Fibroblast of upper back skin (primary cell): ENCODE data around the gene SLC66A2.

ENCODE experiments used
- DNase-seq: peaks from one replicate; pipeline ENCODE4 v3.0.0-alpha.2; 2013

SLC66A2 gene

DNA sequence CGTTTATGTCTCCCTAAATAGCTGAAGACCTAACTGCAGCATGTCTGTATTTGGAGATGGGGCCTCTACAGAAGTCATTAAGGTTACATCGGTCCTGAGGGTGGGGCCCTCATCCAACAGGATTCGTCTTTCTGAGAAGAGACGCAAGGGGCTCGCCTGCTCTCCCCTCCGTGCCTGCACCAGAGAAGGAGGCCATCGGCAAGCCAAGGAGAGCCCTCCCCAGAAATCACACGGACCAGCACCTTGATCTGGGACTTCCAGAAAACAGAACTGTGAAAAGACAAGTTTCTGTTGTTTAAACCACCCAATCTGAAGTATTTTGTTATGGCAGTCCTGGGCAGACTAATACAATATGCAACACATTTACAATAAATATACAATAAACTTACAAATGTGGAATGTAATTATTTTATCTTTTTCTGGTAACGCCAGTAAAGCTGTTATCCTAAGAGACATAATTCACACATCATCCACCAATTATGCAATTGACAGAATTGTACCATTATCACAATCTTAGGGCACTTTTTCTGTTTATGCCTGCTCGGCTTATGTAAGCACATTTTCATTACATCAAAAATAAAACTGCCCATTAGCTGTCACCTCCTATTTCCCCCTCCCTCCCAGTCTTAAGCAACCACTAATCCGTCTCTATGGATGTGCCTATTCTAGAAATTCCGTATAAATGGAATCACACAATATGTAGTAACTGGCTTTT is 19.1 kb upstream of the SLC66A2 start:
- no peak for DNase-seq

DNA sequence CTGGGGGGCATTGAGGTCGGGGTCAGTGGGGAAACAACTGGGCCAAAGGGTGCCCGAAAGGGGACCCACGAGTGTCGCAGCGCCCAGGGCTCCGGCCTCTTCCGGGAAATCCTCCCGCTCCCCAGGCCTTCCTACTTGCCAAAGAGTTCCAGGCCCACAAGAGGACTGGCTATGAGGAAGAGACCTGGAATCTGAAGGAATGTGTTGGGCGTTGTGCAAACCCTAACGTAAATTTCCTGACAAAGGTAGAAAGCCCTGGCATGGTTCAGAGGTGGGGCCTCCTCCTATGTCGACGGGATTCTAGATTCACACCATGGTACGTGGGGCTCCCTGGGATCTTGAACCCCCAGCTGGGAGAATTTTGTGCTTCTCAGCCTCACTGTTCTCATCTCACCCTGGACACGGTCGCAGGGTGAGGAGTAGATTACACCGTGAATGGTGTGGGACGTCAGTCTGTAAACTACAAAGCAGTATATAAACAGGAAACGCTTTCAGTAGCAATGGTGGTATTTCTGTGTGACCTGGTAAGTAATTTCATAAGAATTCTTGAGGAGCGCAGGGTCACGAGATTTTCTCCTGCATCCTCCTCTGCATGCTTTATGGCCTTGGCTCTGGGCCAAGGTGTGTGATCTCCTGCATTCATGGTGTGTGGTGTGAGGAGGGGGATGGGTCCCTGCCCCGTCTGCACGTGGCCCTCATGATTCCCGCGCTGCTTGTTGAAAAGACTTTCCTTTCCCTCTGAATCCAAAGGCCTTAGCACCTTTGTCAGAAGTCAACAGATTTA is 13.9 kb upstream of the SLC66A2 start:
- DNase-seq, result peak; percentile 67

DNA sequence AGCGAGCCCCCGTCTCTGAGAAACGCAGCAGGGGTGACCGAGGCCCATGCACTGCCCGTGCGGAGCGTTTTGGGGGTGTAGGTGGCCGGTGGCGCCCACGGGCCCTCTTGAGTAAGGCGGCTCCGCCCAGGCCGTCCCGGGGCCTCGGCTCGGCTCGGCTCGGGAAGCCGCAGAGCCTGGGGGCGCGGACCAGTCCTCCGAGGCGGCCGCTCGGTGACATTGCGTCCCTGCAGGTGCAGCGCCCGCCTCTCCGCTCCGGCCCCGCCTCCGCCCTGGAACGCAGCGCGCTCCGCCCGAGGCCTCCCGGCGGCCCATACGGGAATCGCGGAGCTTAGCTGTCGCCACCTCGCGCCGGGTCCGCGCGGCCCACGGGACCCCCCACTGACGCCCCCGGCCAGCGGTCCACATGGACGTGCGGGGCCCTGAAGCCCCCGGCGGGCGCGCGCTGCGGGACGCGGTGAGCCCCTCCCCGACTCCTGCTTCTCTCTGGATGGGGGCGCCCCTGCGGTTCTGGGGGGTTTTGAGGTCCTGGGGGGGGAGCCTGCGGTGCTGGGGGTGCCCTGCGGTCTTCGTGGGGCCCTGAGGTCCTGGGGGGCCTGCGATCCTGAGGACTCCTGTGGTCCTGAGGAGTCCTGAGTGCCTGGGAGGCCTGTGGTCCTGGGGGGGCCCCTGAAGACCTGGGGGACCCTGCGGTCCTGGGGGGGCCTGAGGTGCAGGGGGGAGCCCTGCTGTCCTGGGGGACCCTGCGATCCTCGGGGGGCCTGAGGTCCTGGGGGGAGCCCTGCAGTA is 13.1 kb upstream of the SLC66A2 start, which contains the start of gene HSBP1L1:
HSBP1L1 (plus strand) TSS at position 314 of the 789 bp plus-strand sequence; CDS start at position 407, 93 bp downstream.
- DNase-seq, result peak; percentile 13

DNA sequence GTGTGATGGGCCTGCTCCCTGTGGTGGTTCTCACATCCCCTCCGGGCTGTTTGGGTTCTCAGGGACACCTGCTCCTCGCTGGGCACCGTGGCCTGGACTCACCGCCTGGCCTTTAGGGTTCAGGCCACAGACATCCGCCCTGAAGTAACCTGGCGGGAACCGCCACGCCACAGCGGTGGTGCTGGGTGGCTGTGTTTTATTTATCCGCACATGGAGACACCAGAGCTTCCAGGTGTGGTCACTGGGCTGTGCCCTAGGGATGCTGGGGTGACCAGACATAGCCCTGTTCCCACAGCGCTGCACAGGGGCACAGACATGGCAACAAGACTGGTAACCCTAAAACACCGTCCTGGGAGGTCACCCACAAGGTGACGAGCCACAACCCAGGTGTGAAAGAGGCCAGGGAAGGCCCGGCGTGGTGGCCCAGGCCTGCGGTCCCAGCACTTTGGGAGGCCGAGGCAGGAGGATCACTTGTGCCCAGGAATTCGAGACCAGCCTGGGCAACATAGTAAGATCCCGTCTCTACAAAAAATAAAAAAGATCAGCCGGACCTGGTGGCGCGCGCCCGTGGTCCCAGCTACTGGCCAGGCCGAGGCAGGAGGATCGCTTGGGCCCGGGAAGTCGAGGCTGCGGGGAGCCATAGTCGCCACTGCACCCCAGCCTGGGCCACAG is 12.3 kb upstream of the SLC66A2 start:
- no peak for DNase-seq

DNA sequence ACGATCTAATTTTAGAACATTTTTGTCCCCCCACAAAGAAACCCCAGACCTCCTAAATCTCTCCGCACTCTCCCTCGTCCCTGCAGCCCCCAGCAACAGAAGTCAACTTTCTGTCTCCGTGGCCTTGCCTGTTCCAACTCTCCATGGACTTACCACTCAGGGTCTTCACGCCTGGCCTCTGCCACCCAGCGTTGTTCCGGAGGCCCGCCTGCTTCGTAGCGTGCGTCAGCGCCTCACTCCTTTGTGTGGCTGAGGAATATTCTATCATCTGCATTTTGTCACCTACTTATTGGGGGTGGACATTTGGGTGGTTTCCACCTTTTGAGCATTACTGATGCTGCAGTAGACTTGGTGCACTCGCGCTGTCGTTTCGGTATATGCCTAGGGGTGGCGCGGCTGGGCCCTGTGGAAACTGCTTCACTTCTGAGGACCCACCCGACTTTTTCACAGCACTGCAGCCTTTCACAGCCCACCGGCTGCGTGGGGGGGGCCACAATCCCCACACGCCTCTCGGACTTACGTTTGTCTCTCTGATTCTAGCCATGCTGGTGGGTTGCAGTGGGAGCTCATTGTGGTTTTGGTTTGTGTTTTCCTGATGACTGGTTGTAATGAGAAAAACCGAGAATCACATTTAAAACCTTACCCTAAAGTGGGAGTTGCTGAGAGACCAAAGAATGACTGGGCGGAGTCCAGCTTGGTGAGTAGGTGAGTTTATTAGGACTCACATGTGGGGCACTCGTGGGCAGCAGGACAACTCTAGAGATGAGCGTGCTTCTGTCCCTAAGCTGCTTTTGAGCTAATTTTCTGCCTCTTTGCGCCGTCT is 11.6 kb upstream of the SLC66A2 start:
- DNase-seq, result no peak

DNA sequence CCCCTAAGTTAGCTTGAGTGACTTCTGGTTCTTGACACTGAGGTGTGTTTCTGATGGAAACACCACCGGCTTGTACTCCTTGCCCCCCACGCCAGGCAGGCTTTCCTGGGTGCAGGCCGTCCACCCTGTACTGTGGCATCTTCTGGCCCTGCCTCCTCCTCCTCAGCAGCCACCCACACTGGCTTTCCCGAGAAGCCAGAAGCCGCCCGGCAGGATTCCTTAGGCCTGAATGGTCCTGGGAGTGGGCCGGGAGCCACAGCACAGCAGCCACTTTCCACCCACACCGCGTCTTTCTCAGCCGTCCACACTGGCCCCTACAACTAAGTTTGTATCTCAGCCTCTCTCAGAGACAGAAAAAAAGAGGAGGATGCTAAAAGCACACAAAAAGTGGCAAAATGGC is 10.9 kb upstream of the SLC66A2 start:
- DNase-seq, result no peak

DNA sequence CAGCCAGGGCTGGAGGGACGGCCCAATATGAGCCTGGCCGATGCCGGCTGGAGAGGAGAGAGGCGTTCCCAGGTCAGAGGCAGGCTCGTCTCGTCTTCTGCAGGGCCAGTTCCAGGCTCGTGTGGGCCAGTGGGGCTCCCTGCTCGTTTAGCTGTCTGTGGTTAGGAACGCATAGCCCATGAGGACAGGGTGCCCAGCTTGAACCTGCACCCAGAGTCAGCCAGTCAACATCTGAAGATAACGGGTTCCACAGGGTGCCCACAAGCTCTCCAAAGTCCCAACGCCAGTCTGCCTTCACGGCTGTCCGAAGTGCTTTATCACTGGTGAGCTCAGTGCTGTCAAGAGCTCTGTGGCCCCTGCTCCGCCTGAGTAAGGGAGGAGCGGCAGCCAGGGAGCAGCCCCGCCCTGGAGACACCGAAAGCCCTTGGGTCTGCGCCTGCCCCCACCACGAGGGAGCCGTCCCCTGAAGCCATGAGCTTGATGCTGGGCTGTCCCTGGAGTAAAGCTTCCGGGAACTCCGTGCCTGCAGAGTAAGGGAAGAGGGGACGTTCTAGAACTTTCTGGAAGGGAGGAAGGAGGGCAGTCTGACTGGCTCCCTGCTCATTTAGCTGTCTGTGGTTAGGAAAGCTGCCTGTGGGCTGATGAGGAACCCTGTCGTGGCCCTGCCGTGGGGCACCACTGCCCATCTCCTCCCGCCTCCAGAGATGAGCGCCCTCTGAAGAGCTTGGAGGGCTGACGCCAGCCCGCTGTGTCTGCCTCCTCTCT is 10.3 kb upstream of the SLC66A2 start:
- DNase-seq, result no peak

DNA sequence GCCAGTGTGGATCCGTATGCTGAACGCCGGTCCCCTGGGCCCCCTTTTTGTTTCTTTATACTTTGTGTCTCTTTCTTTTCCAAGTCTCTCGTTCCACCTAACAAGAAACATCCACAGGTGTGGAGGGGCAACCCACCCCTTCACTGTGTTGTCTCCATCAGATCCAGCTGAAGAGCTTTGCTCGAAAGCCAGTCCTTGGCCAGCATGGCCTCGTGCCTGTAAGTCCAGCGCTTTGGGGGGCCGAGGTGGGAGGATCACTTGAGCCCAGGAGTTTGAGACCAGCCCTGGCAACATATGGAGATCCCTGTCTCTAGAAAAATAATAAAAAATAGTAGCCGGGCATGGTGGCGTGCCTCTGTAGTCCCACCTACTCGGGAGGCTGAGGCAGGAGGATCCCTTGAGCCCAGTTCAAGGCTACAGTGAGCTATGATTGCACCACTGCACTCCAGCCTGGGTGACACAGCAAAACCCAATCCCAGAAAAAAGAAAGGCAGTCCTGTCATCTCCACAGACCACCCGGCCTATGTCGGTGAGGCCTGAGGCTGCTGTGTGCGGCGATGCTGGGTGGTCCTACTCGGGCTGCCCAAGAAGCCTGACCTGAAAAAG is 9.6 kb upstream of the SLC66A2 start:
- DNase-seq, result no peak

DNA sequence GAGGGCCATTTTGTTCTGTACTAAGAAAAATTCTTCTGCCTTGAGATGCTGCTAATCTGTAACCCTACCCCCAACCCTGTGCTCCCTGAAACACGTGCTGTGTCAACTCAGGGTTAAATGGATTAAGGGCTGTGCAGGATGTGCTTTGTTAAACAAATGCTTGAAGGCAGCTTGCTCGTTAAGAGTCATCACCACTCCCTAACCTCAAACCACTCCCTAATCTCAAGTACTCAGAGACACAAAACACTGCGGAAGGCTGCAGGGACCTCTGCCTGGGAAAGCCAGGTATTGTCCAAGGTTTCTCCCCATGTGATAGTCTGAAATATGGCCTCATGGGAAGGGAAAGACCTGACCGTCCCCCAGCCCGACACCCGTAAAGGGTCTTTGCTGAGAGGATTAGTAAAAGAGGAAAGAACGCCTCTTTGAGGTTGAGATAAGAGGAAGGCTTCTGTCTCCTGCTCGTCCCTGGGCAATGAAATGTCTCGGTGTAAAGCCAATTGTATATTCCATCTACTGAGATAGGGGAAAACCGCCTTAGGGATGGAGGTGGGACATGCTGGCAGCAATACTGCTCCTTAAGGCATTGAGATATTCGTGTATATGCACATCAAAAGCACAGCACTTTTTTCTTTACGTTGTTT is 8.8 kb upstream of the SLC66A2 start:
- peak; percentile 21 for DNase-seq

DNA sequence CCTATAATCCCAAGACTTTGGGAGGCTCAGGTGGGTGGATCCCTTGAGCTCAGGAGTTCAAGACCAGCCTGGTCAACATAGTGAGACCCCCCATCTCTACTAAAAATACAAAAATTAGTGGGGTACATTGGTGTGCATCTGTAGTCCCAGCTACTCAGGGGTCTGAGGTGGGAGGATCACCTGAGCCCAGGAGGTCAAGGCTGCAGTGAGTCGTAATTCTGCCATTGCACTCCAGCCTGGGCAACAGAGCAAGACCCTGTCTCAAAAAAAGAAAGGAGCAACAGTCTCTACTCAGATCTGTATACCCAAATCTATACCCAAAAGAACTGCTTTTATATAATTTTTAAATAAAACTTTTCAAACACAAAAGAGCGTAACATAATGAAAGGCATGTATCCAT is 7.5 kb upstream of the SLC66A2 start:
- DNase-seq, result no peak

DNA sequence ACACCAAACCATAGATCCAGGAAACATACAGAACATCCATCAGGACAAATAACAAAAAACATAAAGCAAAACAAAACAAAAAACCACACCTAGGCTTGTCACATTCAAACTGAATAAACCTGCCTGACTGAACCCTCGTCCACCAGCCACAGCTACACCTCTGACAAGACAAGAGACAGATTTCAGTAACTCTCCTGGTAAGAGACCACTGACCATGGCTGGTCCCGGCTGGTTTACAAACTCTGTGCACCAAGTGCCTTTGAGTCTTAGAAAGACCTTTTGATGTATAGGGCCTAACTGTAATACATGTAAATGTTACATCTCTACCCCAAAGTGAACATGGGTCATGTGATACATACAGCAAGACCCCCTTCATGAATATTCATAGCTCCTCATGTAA is 4.8 kb upstream of the SLC66A2 start:
- DNase-seq, result no peak

DNA sequence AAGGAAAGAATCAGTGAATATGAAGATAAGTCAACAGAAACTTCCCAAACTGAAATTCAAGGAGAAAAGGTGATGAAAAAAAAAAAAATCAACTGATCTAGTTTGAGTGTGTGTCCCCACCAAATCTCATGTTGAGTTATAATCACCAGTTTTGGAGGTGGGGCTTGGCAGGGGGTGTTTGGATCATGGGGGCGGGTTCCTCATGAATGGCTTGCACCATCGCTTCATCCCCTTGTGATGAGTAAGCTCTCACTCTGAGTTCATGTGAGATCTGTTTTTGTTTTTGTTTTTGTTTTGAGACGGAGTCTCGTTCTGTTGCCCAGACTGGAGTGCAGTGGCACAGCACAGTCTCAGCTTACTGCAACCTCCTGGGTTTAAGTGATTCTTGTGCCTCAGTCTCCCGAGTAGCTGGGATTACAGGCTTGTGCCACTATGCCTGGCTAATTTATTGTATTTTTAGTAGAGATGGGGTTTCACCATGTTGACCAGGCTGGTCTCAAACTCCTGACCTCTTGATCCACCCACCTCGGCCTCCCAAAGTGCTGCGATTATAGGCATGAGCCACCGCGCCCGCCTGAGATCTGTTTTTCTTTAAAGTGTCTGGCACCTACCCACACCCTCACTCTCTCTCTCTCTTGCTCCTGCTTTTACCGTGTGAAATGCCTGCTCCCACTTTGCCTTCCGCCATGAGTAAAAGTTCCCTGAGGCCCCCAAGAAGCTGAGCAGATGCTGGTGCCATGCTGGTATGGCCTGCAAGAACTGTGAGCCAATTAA is 4.0 kb upstream of the SLC66A2 start:
- DNase-seq, result no peak

DNA sequence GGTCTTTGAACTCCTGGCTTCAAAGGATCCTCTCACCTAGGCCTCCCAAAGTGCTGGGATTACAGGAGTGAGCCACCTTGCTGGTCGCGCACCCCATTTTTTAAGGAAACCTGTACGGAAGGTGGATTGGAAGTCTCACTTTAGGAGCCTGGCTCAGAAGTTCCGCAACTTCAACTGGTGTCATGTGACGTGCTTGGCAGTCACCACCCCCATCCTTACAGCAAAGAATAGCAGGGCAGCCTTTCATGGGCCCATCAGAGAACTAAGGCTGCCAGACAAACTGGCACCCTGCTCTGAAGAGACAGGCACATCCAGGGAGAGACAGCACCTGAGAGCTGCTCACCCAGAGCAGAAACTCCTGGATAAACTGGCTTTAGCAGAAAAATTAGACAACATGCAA is 3.3 kb upstream of the SLC66A2 start:
- no peak for DNase-seq

DNA sequence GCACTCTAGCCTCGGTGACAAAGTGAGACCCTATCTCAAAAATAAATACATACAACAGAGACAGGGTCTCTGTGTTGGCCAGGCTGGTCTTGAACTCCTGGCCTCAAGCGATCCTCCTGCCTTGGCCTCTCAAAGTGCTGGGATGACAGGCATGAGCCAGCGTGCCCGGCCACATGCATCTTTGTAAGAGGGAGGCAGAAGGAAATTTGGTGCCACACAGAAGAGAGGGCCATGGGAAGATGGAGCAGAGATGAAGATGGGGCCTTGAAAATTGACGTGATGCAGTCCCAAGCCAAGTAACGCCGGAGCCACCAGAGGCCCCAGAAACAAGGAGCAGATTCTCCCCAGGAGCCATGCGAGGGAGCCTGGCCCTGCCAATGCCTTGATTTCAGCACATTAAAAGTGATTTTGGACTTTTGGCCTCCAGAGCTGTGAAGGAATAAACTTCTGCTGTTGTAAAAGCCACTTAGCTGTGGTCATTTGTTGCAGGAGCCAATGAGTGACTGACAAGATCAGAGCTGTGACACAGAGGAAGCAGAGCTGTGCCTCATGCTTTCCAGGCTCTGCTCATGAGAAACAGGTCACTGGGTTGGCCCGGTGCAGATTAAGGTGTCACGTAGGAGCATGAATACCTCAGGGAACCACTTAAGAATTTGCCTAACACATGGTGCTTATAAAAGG is 2.7 kb upstream of the SLC66A2 start:
- DNase-seq, result no peak

DNA sequence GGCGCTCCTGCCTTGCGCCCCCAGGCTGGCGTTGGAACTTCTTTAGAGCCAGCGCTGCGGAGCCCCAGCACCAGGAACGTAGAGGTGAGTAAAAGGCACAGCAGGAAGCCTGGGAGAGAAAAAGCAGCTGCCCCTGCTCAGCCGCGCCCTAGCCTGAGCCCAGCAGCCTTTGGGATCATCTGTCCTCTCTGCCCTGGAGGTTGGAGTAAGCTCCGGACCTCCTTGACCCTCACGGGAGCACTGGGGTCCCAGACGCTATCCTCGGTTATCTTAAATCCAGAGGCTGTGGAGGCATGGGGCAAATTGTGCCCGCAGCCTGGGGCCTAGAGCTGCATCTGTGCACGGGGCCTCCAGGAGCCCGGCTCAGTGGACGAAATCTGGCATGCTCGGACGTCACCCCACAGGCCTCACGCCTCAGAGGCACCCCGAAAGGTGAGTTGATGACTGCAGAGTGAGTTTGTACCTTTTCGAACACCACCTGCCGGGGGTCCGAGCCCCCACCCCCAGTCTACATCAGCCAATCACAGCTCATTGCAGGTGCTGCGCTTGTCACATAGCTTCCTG is 1.6 kb upstream of the SLC66A2 start:
- no peak for DNase-seq

DNA sequence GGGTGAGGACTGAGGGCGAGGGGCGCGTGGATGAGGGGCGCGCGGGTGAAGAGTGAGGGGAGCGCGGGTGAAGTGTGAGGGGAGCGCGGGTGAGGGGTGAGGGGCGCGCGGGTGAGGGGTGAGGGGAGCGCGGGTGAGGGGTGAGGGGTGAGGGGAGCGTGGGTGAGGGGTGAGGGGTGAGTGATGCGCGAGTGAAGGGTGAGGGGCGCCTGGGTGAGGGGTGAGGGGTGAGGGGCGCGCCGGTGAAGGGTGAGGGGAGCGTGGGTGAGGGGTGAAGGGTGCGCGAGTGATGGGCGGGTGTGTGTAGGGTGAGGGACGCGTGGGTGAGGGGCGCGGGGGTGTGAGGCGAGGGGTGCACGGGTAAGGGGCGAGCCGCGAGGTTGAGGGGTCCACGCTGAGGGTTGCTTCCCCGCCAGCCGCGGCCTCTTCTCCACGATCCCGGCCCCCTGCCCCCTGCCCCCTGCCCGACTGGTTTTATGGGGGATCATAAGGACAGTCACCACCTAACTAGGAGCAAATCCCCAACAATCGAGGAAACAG is 1.1 kb upstream of the SLC66A2 start:
- DNase-seq, result no peak

DNA sequence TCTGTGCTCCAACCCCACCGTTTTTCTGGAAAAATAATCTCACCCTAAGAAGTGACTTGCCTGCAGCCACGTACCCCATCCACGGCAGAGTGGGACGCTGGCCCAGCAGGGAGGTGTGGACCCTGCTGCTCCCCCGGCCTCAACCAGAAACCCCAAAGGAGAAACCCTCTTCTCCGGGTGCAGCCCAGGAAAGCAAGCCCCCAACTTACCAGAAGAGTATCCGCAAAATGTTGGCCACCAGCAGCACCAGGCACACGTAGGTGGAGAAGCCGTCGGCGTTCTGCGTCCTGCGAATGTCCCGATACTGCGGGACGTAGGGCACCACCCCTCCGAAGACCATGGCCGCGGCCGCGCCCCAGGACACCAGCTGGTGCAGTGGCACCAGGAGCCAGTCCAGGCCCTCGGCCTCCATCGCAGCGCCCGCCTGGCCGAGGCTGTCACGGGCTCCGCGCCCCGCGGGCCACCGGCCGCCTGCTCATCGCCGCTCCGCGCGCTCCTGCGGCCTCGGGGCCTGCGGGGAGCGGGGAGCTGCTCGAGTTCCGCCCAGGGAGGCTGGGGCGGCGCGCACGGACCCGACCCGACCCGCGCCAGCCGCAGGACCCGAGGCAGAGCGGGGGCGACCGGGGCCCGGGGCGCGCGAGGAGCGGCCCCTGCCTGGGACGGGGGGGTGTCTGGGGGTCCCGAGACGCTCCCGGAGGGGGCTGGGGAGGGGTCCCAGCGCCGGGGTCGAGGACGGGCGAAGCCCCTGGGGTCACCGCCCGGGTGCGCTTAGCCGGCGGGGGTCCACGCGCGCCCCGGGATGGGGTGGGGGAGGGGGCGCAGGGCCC is 725 bp downstream of the SLC66A2 start:
- DNase-seq, result no peak
